Caco-2 (cell line): ENCODE results near the gene C10orf90. TPM values are rescaled to one million over a fixed set of nuclear protein-coding genes. Genes with fewer than 3 reads are reported as not detected.

Experiments
- BruUV-seq: library from RNA; stranded (reverse); fragments of 400-500 nt; replicated peaks from 2 replicates; lab custom pipeline; 2021; lab: Mats Ljungman, UMichigan
- CTCF ChIA-PET: fragments of 300-600 bp; sonication (Branson Sonifier 250); formaldehyde crosslinking; loops from one replicate; lab custom pipeline; 2022; ENCODE audit warnings: antibody characterized with exemption; lab: Charles Lee
- POLR2A ChIA-PET: fragments of 300-600 bp; sonication (Branson Sonifier 250); formaldehyde crosslinking; loops from one replicate; lab custom pipeline; 2022; ENCODE audit warnings: antibody characterized with exemption; lab: Charles Lee
- DNase-seq, 2 experiments: peaks; one replicate each; pipeline versions ENCODE4 v3.0.0 to v3.0.0-alpha.2; 2020 to 2022
- H3K27me3 ChIP-seq: replicated peaks from 2 replicates; pipeline ENCODE4 v1.6.0; 2011; ENCODE audit warnings: low read length; ENCODE audit not compliant: control insufficient read depth, insufficient read depth
- H3K36me3 ChIP-seq: 2 replicates; pipeline ENCODE4 v1.5.1; 2011; ENCODE audit warnings: low read length; ENCODE audit not compliant: control insufficient read depth, insufficient read depth
- H3K4me1 ChIP-seq: fragments of 250-450 bp; sonication (Bioruptor Pico); 2 replicates; pipeline ENCODE4 v1.5.1; 2020; ENCODE audit warnings: mild to moderate bottlenecking
- H3K4me3 ChIP-seq: 2 replicates; pipeline ENCODE4 v1.5.1; 2011; ENCODE audit warnings: low read depth, mild to moderate bottlenecking, control low read depth, low read length
- H3K9me3 ChIP-seq: fragments of 250-450 bp; sonication (Bioruptor Pico); 2 replicates; pipeline ENCODE4 v1.5.1; 2020; ENCODE audit warnings: mild to moderate bottlenecking, moderate library complexity
- H3K27ac Mint-ChIP-seq: one replicate; pipeline ENCODE4 v1.8.0; 2022; ENCODE audit warnings: mixed read lengths; ENCODE audit not compliant: unreplicated experiment
- H3K27me3 Mint-ChIP-seq: one replicate; pipeline ENCODE4 v1.8.0; 2022; ENCODE audit warnings: mixed read lengths; ENCODE audit not compliant: insufficient read depth, unreplicated experiment
- H3K36me3 Mint-ChIP-seq: one replicate; pipeline ENCODE4 v1.8.0; 2022; ENCODE audit warnings: mild to moderate bottlenecking, mixed read lengths; ENCODE audit not compliant: insufficient read depth, unreplicated experiment
- H3K4me1 Mint-ChIP-seq: one replicate; pipeline ENCODE4 v1.8.0; 2022; ENCODE audit warnings: low read depth, mixed read lengths; ENCODE audit not compliant: unreplicated experiment
- H3K4me3 Mint-ChIP-seq: one replicate; pipeline ENCODE4 v1.8.0; 2022; ENCODE audit warnings: mild to moderate bottlenecking, moderate library complexity, mixed read lengths; ENCODE audit not compliant: unreplicated experiment
- H3K9me3 Mint-ChIP-seq: one replicate; pipeline ENCODE4 v1.8.0; 2022; ENCODE audit warnings: mixed read lengths; ENCODE audit not compliant: unreplicated experiment
- intact Hi-C: fragments of 100-400 bp; cut with micrococcal nuclease; formaldehyde crosslinking; loops from one replicate; pipeline ENCODE4 v1.10.0; 2022; ENCODE audit not compliant: unreplicated experiment
- total RNA-seq: library from RNA; stranded (reverse); gene quantifications from 2 replicates; pipeline ENCODE4 v1.2.3, GENCODE V29; 2022
- TF ChIP-seq, protein P1 (sequence below), 2 experiments: fragments of 200-600 bp in 1 of 2; IDR thresholded peaks; 1 replicate in 1 of 2; 2 replicates in 1 of 2; pipeline versions ENCODE4 v1.5.1 to v1.8.0; 2011 to 2022; ENCODE audit warnings: antibody characterized with exemption in 1 of 2, control low read depth in 1 of 2, inconsistent platforms in 1 of 2, low read depth in 1 of 2, low read length in 1 of 2, mild to moderate bottlenecking in 1 of 2, moderate library complexity in 1 of 2; ENCODE audit not compliant: insufficient read depth in 1 of 2, severe bottlenecking in 1 of 2, unreplicated experiment in 1 of 2

The C10orf90 gene
- total RNA-seq, 1 experiment from 2014 or later: not detected

DNA sequence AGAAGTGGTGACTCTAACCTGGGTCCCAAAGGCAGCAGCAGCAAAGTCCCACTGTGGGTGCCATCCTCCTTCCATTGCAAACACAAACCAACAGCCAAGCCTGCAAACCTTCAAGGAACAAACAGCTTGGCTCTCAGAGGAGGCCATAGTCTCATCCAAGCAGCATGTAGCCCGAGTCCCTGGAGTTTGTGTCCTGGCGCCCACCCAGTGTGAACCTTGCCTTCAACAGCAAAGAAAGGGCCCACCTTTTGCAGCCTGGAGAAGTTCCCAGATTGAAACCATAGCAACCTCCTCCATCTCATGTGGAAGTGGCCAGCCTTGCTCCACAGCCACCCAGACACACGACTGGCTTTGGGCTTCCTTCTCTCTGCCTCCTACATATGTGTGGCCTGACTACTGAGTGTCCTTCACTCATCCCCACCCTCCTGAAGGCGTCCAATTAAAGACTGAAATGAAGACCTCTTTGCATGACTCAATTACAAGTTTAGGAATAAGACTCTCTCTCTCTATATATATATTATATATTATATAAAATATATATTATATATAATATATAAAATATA lies 106.1 kb downstream of the C10orf90 start:
- DNase-seq: no peak
- no peak overlapping the region for H3K4me3 Mint-ChIP-seq
- no peaks in the 10 kb centered on the region for H3K4me1 Mint-ChIP-seq
- H3K27me3 Mint-ChIP-seq: peaks cover 9% of the 10 kb centered on the region
- Histone ChIP-seq H3K4me3 (no peak overlapping the region), H3K27me3 (no peaks in the 10 kb centered on the region), H3K36me3 (no peaks in the 10 kb centered on the region), H3K9me3 (no peaks in the 10 kb centered on the region), H3K4me1 (no peaks in the 10 kb centered on the region)
- POLR2A ChIA-PET: no interaction called here
- no peaks in the 10 kb centered on the region for H3K9me3 Mint-ChIP-seq
- TF ChIP-seq, protein P1, sequence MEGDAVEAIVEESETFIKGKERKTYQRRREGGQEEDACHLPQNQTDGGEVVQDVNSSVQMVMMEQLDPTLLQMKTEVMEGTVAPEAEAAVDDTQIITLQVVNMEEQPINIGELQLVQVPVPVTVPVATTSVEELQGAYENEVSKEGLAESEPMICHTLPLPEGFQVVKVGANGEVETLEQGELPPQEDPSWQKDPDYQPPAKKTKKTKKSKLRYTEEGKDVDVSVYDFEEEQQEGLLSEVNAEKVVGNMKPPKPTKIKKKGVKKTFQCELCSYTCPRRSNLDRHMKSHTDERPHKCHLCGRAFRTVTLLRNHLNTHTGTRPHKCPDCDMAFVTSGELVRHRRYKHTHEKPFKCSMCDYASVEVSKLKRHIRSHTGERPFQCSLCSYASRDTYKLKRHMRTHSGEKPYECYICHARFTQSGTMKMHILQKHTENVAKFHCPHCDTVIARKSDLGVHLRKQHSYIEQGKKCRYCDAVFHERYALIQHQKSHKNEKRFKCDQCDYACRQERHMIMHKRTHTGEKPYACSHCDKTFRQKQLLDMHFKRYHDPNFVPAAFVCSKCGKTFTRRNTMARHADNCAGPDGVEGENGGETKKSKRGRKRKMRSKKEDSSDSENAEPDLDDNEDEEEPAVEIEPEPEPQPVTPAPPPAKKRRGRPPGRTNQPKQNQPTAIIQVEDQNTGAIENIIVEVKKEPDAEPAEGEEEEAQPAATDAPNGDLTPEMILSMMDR (IDR thresholded peaks at IDR 0.05; ENCODE audit: insufficient read depth in 1 of 2, low read depth in 1 of 2, low read length in 1 of 2, severe bottlenecking in 1 of 2, unreplicated experiment in 1 of 2): no peak
- no peaks in the 10 kb centered on the region for H3K36me3 Mint-ChIP-seq
- no peak overlapping the region for H3K27ac Mint-ChIP-seq
- intact Hi-C loops: no loop called here
- CTCF ChIA-PET: no interaction called here
- BruUV-seq: no TSS peak

DNA sequence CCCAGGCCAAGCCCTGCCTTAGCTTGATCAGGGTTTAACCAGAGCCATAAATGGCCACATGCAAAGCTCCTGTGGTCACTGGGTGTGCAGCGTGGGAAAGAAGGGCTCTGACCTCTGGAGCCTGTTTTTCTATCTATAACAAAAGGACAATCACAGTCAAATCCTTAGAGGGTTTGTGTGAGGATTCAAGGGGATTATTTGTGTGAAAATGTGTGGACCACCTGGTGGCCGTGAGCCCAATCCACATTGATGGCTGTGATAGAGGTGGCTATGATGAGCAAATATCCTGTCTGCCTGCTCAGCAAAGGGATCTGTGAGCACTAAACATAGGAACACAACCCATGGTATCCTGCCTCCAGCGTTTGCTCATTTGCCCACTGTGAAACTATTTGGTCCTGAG lies 107.1 kb downstream of the C10orf90 start:
- no TSS peak for BruUV-seq
- intact Hi-C loops: no loop called here
- no peaks in the 10 kb centered on the region for H3K9me3 Mint-ChIP-seq
- ChIA-PET POLR2A (no interaction called here), CTCF (no interaction called here)
- peaks cover 10% of the 10 kb centered on the region for H3K27me3 Mint-ChIP-seq
- H3K36me3 Mint-ChIP-seq: no peaks in the 10 kb centered on the region
- Histone ChIP-seq H3K4me1 (no peaks in the 10 kb centered on the region), H3K36me3 (no peaks in the 10 kb centered on the region), H3K9me3 (no peaks in the 10 kb centered on the region), H3K4me3 (no peak overlapping the region), H3K27me3 (no peaks in the 10 kb centered on the region)
- no peak for DNase-seq
- no peak overlapping the region for H3K4me3 Mint-ChIP-seq
- no peak overlapping the region for H3K27ac Mint-ChIP-seq
- no peaks in the 10 kb centered on the region for H3K4me1 Mint-ChIP-seq
- TF ChIP-seq, protein P1 (IDR thresholded peaks at IDR 0.05; ENCODE audit: insufficient read depth in 1 of 2, low read depth in 1 of 2, low read length in 1 of 2, severe bottlenecking in 1 of 2, unreplicated experiment in 1 of 2): no peak

DNA sequence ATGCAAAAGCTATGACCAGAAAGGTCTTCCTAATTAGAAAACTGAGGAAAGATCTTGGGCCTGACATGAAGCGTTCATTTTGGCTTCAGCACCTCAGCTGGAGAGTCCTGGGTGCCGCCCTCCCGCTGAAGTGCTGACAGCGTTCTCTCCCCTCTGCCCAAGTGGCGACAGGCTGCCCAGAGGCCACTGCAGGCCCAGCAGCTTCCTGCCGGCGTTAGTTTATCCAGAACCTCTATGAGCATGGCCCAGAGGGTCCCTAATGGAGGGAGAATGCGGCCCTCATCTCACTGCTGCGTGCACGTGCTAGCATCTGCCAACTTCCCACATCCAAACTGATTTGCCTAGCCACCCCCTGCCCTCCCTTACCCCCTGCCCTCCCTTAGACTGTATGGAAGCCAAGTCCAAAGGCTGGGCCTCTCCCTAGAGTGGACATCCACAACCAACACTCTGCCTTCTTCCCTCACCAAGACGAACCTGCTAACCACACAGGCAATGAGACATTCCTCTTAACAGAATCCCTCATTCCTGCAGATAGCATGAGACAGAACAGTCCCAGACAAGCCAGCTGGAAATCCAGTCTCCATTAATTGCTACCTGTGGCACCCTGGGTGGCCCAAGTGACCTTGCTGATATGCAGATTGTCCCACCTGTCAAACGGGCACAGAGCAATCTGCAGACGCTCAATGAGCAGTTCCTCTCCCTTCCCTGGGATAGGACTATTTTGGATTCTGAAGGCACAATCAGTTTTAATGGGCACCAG lies 108.4 kb downstream of the C10orf90 start:
- Mint-ChIP-seq H3K36me3 (no peaks in the 10 kb centered on the region), H3K4me3 (no peak overlapping the region), H3K27ac (no peak overlapping the region), H3K4me1 (no peaks in the 10 kb centered on the region), H3K27me3 (peaks cover 16% of the 10 kb centered on the region), H3K9me3 (no peaks in the 10 kb centered on the region)
- ChIA-PET POLR2A (no interaction called here), CTCF (no interaction called here)
- DNase-seq: no peak
- Histone ChIP-seq H3K4me1 (no peaks in the 10 kb centered on the region), H3K36me3 (no peaks in the 10 kb centered on the region), H3K9me3 (no peaks in the 10 kb centered on the region), H3K27me3 (no peaks in the 10 kb centered on the region), H3K4me3 (no peak overlapping the region)
- TF ChIP-seq, protein P1 (IDR thresholded peaks at IDR 0.05; ENCODE audit: insufficient read depth in 1 of 2, low read depth in 1 of 2, low read length in 1 of 2, severe bottlenecking in 1 of 2, unreplicated experiment in 1 of 2): no peak
- BruUV-seq: no TSS peak
- intact Hi-C loops: no loop called here
